ENCODE measurements around the gene RHOD.

DNA sequence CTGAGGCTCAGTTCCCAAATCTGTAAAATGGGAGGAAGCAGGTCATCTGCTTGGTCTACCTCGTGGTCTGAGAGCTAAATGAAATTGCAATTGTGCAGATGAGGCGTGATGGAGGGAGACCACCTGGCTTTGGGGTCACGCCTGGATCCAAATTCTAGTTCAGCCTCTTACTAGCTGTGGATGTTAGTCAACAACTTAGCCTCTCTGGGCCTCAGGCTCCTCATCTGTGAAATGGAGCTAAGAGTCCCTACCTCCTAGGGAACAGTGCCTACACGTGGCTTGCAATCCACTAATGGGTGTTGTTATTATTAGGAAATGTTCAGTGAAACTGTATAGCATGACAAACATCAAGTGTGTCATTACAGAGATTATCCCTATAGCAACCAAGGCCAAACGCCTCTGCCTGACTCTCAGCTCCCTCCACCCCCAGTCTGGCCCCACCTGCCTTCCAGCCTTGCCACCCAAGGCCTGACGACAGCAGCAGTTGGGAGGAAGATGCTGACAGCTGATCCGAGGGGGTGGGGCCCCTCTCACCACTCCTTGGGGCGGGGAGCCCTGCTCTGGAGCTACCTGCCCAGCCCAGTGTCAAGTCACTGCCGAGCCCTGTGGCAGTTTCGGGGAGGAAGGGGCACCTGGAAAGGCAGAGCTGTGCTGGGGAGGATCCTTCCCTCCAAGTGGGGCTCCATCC lies 1.7 kb upstream of the RHOD start:
- TF ChIP-seq, protein P1, sequence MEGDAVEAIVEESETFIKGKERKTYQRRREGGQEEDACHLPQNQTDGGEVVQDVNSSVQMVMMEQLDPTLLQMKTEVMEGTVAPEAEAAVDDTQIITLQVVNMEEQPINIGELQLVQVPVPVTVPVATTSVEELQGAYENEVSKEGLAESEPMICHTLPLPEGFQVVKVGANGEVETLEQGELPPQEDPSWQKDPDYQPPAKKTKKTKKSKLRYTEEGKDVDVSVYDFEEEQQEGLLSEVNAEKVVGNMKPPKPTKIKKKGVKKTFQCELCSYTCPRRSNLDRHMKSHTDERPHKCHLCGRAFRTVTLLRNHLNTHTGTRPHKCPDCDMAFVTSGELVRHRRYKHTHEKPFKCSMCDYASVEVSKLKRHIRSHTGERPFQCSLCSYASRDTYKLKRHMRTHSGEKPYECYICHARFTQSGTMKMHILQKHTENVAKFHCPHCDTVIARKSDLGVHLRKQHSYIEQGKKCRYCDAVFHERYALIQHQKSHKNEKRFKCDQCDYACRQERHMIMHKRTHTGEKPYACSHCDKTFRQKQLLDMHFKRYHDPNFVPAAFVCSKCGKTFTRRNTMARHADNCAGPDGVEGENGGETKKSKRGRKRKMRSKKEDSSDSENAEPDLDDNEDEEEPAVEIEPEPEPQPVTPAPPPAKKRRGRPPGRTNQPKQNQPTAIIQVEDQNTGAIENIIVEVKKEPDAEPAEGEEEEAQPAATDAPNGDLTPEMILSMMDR (IDR thresholded peaks at IDR 0.05): no peak
- no peak for TF ChIP-seq POLR2A (IDR thresholded peaks at IDR 0.05)
